Astrocyte (in vitro differentiated cells and primary cell): ENCODE results near the gene SLC4A2. TPM values are rescaled to one million over a fixed set of nuclear protein-coding genes. Genes with fewer than 3 reads are reported as not detected.

Experiments
- DNase-seq: peaks from one replicate; pipeline ENCODE4 v3.0.0-alpha.2; 2010; ENCODE audit warnings: low read depth
- FAIRE-seq: peaks from 2 replicates; lab custom pipeline; 2011; peaks lifted over from hg19 to GRCh38; lab: Jason Lieb, UNC
- H2AFZ ChIP-seq: 2 replicates; pipeline ENCODE4 v1.6.0; 2012; ENCODE audit warnings: low read depth, low read length, inconsistent platforms
- H3K27ac ChIP-seq: 2 replicates; pipeline ENCODE4 v1.5.1; 2011; ENCODE audit warnings: low read depth, low read length, inconsistent platforms
- H3K27me3 ChIP-seq: 2 replicates; pipeline ENCODE4 v1.6.0; 2011; ENCODE audit warnings: low read length, inconsistent platforms; ENCODE audit not compliant: insufficient read depth
- H3K36me3 ChIP-seq: 2 replicates; pipeline ENCODE4 v1.5.1; 2011; ENCODE audit warnings: low read length, inconsistent platforms; ENCODE audit not compliant: insufficient read depth
- H3K4me1 ChIP-seq: 2 replicates; pipeline ENCODE4 v1.5.1; 2011; ENCODE audit warnings: low read length, inconsistent platforms; ENCODE audit not compliant: insufficient read depth
- H3K4me2 ChIP-seq: 2 replicates; pipeline ENCODE4 v1.6.0; 2012; ENCODE audit warnings: low read length, inconsistent platforms
- H3K4me3 ChIP-seq: 2 replicates; pipeline ENCODE4 v1.5.1; 2011; ENCODE audit warnings: low read depth, mild to moderate bottlenecking, low read length, inconsistent platforms; ENCODE audit not compliant: insufficient read depth
- H3K79me2 ChIP-seq: 2 replicates; pipeline ENCODE4 v1.6.0; 2012; ENCODE audit warnings: mild to moderate bottlenecking, low read length, inconsistent platforms; ENCODE audit not compliant: insufficient read depth
- H3K9ac ChIP-seq: 2 replicates; pipeline ENCODE4 v1.6.0; 2012; ENCODE audit warnings: mild to moderate bottlenecking, low read length, inconsistent platforms
- H3K9me3 ChIP-seq: 2 replicates; pipeline ENCODE4 v1.5.1; 2012; ENCODE audit warnings: low read depth, mild to moderate bottlenecking, low read length, inconsistent platforms; ENCODE audit not compliant: insufficient read depth
- H4K20me1 ChIP-seq: 2 replicates; pipeline ENCODE4 v1.6.0; 2012; ENCODE audit warnings: low read length, inconsistent platforms; ENCODE audit not compliant: insufficient read depth
- H3K27ac Mint-ChIP-seq: one replicate; pipeline ENCODE4 v1.8.0; 2021; ENCODE audit warnings: mild to moderate bottlenecking, mixed read lengths; ENCODE audit not compliant: unreplicated experiment
- H3K27me3 Mint-ChIP-seq: one replicate; pipeline ENCODE4 v1.8.0; 2021; ENCODE audit warnings: low read depth, mixed read lengths; ENCODE audit not compliant: unreplicated experiment
- H3K36me3 Mint-ChIP-seq: one replicate; pipeline ENCODE4 v1.8.0; 2021; ENCODE audit warnings: low read depth, mixed read lengths; ENCODE audit not compliant: unreplicated experiment
- H3K4me1 Mint-ChIP-seq: one replicate; pipeline ENCODE4 v1.8.0; 2021; ENCODE audit warnings: low read depth, mixed read lengths; ENCODE audit not compliant: unreplicated experiment
- H3K4me3 Mint-ChIP-seq: one replicate; pipeline ENCODE4 v1.8.0; 2021; ENCODE audit warnings: mild to moderate bottlenecking, moderate library complexity, mixed read lengths; ENCODE audit not compliant: unreplicated experiment
- H3K9me3 Mint-ChIP-seq: one replicate; pipeline ENCODE4 v1.8.0; 2021; ENCODE audit warnings: mild to moderate bottlenecking, mixed read lengths; ENCODE audit not compliant: unreplicated experiment
- EZH2 ChIP-seq: IDR thresholded peaks from 2 replicates; pipeline ENCODE4 v1.6.1; 2012; ENCODE audit warnings: mild to moderate bottlenecking, low read length, inconsistent platforms; ENCODE audit not compliant: insufficient read depth
- total RNA-seq: library from RNA; stranded (reverse); gene quantifications from 2 replicates; pipeline ENCODE4 v1.2.1, GENCODE V29; 2021
- TF ChIP-seq, protein P1 (sequence below): IDR thresholded peaks from 2 replicates; pipeline ENCODE4 v1.5.1; 2011; ENCODE audit warnings: low read depth, mild to moderate bottlenecking, inconsistent platforms, low read length, moderate library complexity; ENCODE audit not compliant: insufficient read depth

SLC4A2 gene
- total RNA-seq, 1 donor from 2014 or later, result 302 TPM

DNA sequence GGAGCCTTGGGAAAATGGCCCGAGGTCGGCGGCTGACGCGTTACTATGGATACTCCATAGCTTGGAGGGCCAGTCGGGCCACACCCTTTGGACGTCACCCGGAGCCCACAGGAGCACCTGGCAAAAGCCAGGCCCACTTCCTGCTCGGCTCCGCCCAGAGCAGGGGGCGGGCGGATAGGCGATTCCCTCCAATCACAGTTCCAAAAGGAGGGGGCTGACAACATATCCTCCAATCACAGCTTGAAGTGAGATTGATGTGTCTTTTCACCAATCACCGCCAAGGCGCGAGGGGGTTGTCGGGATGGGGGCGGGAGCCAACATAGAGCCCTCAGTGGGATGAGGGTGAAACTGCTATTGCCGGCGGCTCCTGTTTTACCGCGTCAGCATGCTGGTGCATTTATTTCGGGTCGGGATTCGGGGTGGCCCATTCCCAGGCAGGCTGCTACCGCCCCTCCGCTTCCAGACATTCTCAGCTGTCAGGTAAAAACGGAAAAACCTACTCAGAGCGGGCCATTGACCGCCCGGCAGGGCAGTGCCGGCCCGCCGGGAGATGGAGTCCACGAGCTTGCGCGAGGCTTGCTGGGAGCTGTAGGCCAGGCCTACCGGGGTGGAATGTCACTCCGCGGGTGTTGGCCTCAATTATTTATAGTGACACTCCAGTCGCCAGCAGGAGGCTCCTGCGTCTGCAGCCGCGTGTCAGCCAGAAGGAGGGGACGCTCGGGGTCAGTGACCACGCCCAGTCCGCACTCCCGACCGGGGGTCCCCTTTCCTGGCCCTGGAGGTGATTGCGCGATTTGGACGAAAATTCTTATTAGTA lies 31.1 kb upstream of the SLC4A2 start, which contains the start of gene ABCB8:
Gene ABCB8 (plus strand): TSS at position 320 of the 817 bp plus-strand sequence. CDS start 66 bp downstream, at position 386.
- H3K4me1 Mint-ChIP-seq, result peaks cover 20% of the 10 kb centered on the region
- DNase-seq (peak; percentile 95), FAIRE-seq (no peak)
- H3K36me3 Mint-ChIP-seq, result peaks cover 4% of the 10 kb centered on the region
- Histone ChIP-seq H2AFZ (peak within 1 kb of the TSS; percentile 91), H4K20me1 (no peaks in the 10 kb centered on the region), H3K4me3 (peak within 1 kb of the TSS; percentile 76), H3K27ac (peak within 1 kb of the TSS; percentile 74), H3K27me3 (peaks cover 2% of the 10 kb centered on the region), H3K9ac (peak within 1 kb of the TSS; percentile 84), H3K36me3 (no peaks in the 10 kb centered on the region), H3K4me1 (peaks cover 6% of the 10 kb centered on the region), H3K79me2 (peaks cover 17% of the 10 kb centered on the region), H3K9me3 (no peaks in the 10 kb centered on the region), H3K4me2 (peak within 1 kb of the TSS; percentile 90)
- H3K4me3 Mint-ChIP-seq, result peak within 1 kb of the TSS; percentile 94
- no peaks in the 10 kb centered on the region for H3K9me3 Mint-ChIP-seq
- peak within 1 kb of the TSS; percentile 95 for H3K27ac Mint-ChIP-seq
- no peaks in the 10 kb centered on the region for H3K27me3 Mint-ChIP-seq
- TF ChIP-seq, protein P1, sequence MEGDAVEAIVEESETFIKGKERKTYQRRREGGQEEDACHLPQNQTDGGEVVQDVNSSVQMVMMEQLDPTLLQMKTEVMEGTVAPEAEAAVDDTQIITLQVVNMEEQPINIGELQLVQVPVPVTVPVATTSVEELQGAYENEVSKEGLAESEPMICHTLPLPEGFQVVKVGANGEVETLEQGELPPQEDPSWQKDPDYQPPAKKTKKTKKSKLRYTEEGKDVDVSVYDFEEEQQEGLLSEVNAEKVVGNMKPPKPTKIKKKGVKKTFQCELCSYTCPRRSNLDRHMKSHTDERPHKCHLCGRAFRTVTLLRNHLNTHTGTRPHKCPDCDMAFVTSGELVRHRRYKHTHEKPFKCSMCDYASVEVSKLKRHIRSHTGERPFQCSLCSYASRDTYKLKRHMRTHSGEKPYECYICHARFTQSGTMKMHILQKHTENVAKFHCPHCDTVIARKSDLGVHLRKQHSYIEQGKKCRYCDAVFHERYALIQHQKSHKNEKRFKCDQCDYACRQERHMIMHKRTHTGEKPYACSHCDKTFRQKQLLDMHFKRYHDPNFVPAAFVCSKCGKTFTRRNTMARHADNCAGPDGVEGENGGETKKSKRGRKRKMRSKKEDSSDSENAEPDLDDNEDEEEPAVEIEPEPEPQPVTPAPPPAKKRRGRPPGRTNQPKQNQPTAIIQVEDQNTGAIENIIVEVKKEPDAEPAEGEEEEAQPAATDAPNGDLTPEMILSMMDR, result peak; percentile 20
- TF ChIP-seq EZH2, result no peak

DNA sequence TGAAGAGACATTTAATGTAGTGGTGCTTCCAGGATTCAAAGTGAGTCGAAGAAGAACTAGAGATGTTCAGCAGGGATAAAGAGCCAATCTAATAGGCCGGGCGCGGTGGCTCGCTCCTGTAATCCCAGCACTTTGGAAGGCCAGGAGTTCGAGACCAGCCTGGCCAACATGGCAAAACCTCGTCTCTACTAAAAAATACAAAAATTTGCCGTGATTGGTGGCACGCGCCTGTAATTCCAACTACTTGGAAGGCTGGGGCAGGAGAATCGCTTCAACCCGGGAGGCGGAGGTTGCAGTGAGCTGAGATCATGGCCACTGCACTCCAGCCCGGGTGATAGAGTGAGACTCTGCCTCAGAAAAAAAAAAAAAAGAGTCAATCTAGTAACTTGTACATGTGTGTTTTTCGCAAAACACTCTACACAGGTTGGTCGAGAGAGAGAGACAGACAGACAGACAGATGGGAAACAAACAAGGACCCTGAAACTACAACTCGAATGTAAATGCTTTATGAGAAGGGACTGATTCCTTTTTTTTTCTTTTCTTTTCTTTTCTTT lies 30.4 kb upstream of the SLC4A2 start:
- no peaks in the 10 kb centered on the region for H3K9me3 Mint-ChIP-seq
- H3K9ac ChIP-seq, result peak overlapping the region; percentile 84

More for the DNA sequence above, 30.4 kb upstream of the SLC4A2 start:
- TF ChIP-seq, protein P1, result no peak
- TF ChIP-seq EZH2, result no peak
- peak overlapping the region; percentile 91 for H2AFZ ChIP-seq
- H3K4me1 Mint-ChIP-seq, result peaks cover 20% of the 10 kb centered on the region
- H3K4me2 ChIP-seq, result peak overlapping the region; percentile 90
- H3K27ac ChIP-seq, result peak overlapping the region; percentile 74
- H3K79me2 ChIP-seq, result peaks cover 17% of the 10 kb centered on the region
- H3K4me3 ChIP-seq, result peak overlapping the region; percentile 76
- peak overlapping the region; percentile 95 for H3K27ac Mint-ChIP-seq
- FAIRE-seq, result no peak
- no peaks in the 10 kb centered on the region for H4K20me1 ChIP-seq
- no peaks in the 10 kb centered on the region for H3K9me3 ChIP-seq
- no peak for DNase-seq
- H3K4me1 ChIP-seq, result peaks cover 6% of the 10 kb centered on the region
- peak overlapping the region; percentile 94 for H3K4me3 Mint-ChIP-seq
- H3K27me3 ChIP-seq, result peaks cover 2% of the 10 kb centered on the region
- peaks cover 4% of the 10 kb centered on the region for H3K36me3 Mint-ChIP-seq
- H3K27me3 Mint-ChIP-seq, result no peaks in the 10 kb centered on the region
- H3K36me3 ChIP-seq, result no peaks in the 10 kb centered on the region
